ENCODE measurements around the gene PCBD1.

Gene PCBD1

DNA sequence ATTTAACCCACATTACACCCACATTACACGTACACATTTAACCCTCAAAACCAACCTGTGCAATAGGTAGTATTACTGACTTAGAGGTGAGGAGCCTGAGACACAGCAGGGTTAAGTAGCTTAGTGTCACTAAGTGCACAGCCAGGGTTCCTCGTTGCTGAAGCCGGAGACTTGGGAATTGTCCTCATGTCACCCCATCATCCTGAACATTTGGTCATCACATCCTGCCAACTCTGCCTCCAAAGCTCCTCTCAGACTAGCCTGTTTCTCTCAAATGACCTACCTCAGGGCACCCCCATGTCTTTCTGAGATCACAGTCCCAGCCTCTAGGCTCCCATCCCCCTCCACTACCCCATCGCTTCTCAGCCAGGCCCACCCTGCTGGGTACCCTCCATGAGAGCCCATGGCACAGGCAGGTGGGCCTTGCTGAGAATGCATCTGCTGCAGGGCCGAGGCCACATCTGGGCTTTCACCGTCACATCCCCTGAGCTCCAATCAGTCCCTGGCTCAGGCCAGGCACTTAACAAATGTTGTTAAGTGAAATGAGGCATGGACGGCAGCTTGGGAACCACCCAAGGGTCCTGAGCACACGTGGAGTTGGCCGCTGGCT, 21.1 kb upstream of the PCBD1 start:
- Histone ChIP-seq H3K9me3 (ENCODE audit: insufficient read depth, low read length, severe bottlenecking) (no peaks in the 10 kb centered on the region), H3K79me2 (ENCODE audit: insufficient read depth, low read length) (no peaks in the 10 kb centered on the region), H2AFZ (ENCODE audit: low read depth, low read length) (no peak overlapping the region), H3K4me1 (ENCODE audit: insufficient read depth, low read length) (no peaks in the 10 kb centered on the region), H3K4me3 (ENCODE audit: low read depth in 1 of 2, low read length in 2 of 2) (no peak overlapping the region), H3K9ac (ENCODE audit: low read depth, low read length) (no peak overlapping the region), H3K36me3 (ENCODE audit: insufficient read depth, low read length) (no peaks in the 10 kb centered on the region), H3K27ac (ENCODE audit: low read length) (no peak overlapping the region), H3K4me2 (ENCODE audit: insufficient read depth, low read length) (no peak overlapping the region), H4K20me1 (ENCODE audit: insufficient read depth, low read length) (no peaks in the 10 kb centered on the region), H3K27me3 (ENCODE audit: insufficient read depth, low read length, poor library complexity) (peaks cover 9% of the 10 kb centered on the region)
- DNase-seq (no peak), ATAC-seq (ENCODE audit: insufficient read depth, low read depth) (no peak)
- TF ChIP-seq EZH2 (IDR thresholded peaks at IDR 0.05; ENCODE audit: borderline replicate concordance, low read depth, low read length, severe bottlenecking): no peak
- TF ChIP-seq, protein P1, sequence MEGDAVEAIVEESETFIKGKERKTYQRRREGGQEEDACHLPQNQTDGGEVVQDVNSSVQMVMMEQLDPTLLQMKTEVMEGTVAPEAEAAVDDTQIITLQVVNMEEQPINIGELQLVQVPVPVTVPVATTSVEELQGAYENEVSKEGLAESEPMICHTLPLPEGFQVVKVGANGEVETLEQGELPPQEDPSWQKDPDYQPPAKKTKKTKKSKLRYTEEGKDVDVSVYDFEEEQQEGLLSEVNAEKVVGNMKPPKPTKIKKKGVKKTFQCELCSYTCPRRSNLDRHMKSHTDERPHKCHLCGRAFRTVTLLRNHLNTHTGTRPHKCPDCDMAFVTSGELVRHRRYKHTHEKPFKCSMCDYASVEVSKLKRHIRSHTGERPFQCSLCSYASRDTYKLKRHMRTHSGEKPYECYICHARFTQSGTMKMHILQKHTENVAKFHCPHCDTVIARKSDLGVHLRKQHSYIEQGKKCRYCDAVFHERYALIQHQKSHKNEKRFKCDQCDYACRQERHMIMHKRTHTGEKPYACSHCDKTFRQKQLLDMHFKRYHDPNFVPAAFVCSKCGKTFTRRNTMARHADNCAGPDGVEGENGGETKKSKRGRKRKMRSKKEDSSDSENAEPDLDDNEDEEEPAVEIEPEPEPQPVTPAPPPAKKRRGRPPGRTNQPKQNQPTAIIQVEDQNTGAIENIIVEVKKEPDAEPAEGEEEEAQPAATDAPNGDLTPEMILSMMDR (IDR thresholded peaks at IDR 0.05; ENCODE audit: borderline replicate concordance, extremely low read depth, low read length, poor library complexity, severe bottlenecking): no peak

DNA sequence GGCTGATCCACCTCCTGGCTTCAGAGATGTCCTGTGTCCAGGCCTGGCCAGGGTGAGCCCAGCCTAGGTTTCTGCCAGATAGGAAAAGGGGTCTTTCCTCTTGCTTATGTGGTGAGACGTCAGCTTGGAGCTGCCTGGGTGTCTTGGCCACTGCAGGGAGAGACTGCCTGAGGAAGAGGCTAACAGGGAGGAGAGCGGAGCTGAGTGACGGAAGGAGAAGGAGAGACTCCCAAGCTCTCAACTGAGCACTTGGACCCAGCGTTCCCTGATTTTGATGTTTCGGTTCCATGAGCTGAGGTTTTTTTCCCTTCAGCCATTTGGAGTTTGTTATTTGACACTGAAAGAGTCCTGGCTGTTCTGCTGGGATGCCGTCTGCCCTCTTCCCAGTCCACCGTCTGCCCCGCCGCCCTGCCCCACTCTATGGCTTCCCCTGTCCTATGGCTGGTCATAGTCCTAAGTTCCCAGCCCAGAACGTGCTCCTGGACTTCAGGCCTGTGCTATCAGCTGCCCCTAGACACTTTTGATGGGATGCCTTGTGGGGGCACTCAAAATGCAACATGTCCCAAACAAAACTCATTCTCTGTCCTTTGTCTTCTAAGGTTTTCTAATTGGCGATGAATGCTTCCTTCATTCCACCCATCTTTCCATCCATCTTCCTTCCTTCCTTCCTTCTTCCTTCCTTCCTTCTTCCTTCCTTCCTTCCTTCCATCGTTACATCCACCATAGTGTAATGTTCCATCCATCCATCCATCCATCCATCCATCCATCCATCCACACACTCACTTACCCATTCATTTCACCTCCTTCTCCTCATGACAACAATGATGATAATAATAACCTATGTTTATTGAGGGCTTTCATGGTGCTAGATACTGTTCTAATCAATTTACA, 20.3 kb upstream of the PCBD1 start:
- Histone ChIP-seq H3K36me3 (ENCODE audit: insufficient read depth, low read length) (no peaks in the 10 kb centered on the region), H3K79me2 (ENCODE audit: insufficient read depth, low read length) (no peaks in the 10 kb centered on the region), H4K20me1 (ENCODE audit: insufficient read depth, low read length) (no peaks in the 10 kb centered on the region), H2AFZ (ENCODE audit: low read depth, low read length) (no peak overlapping the region), H3K4me3 (ENCODE audit: low read depth in 1 of 2, low read length in 2 of 2) (no peak overlapping the region), H3K9ac (ENCODE audit: low read depth, low read length) (no peak overlapping the region), H3K27me3 (ENCODE audit: insufficient read depth, low read length, poor library complexity) (peaks cover 6% of the 10 kb centered on the region), H3K4me1 (ENCODE audit: insufficient read depth, low read length) (no peaks in the 10 kb centered on the region), H3K9me3 (ENCODE audit: insufficient read depth, low read length, severe bottlenecking) (no peaks in the 10 kb centered on the region), H3K4me2 (ENCODE audit: insufficient read depth, low read length) (no peak overlapping the region), H3K27ac (ENCODE audit: low read length) (no peak overlapping the region)
- DNase-seq (no peak), ATAC-seq (ENCODE audit: insufficient read depth, low read depth) (no peak)
- no peak for TF ChIP-seq EZH2 (IDR thresholded peaks at IDR 0.05; ENCODE audit: borderline replicate concordance, low read depth, low read length, severe bottlenecking)
- TF ChIP-seq, protein P1 (IDR thresholded peaks at IDR 0.05; ENCODE audit: borderline replicate concordance, extremely low read depth, low read length, poor library complexity, severe bottlenecking): no peak

DNA sequence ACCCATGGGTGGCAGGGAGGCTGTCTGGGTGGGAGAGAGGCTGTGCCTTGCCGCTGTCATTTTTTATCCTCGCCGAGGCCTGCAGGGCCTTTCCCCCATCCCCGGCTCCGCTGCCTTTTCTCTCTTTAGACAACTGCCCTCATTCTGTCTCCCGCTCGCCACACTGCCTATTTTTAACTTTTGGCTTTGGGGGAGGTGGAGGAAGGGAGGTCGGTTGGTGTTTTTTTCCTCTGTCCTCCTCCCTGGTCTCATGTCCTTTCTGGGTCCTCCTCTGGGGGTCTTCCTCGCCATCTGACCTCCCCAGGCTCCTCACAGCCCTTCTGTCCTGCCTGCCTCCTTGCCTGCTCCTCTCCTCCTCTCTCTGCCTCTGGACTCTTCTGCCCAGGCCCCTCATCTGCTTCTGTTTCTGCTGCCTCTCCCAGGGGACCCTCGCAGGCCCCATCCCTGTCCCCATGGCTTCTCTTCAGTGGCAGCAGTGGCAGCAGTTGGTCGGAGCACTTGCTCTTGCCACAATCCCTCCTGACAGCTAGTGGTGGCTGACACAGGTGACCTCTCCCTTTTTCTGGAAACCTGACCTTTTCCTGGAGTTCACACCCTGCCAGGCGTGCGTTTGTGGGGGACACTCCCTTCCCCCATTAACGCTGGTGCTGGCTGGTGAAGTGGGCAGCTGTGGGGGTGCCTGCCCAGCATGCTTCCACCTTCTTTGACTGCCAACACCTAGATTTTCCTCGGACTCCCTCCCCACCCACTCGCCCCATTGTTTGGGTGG, 19.5 kb upstream of the PCBD1 start:
- H2AFZ ChIP-seq (ENCODE audit: low read depth, low read length): no peak overlapping the region

More for the DNA sequence above, 19.5 kb upstream of the PCBD1 start:
- Histone ChIP-seq H3K9me3 (ENCODE audit: insufficient read depth, low read length, severe bottlenecking) (no peaks in the 10 kb centered on the region), H3K36me3 (ENCODE audit: insufficient read depth, low read length) (no peaks in the 10 kb centered on the region), H3K79me2 (ENCODE audit: insufficient read depth, low read length) (no peaks in the 10 kb centered on the region), H3K4me1 (ENCODE audit: insufficient read depth, low read length) (no peaks in the 10 kb centered on the region), H3K27me3 (ENCODE audit: insufficient read depth, low read length, poor library complexity) (peaks cover 6% of the 10 kb centered on the region), H3K27ac (ENCODE audit: low read length) (no peak overlapping the region), H3K4me2 (ENCODE audit: insufficient read depth, low read length) (no peak overlapping the region), H4K20me1 (ENCODE audit: insufficient read depth, low read length) (no peaks in the 10 kb centered on the region), H3K9ac (ENCODE audit: low read depth, low read length) (no peak overlapping the region), H3K4me3 (ENCODE audit: low read depth in 1 of 2, low read length in 2 of 2) (no peak overlapping the region)
- TF ChIP-seq EZH2 (IDR thresholded peaks at IDR 0.05; ENCODE audit: borderline replicate concordance, low read depth, low read length, severe bottlenecking): no peak
- TF ChIP-seq, protein P1 (IDR thresholded peaks at IDR 0.05; ENCODE audit: borderline replicate concordance, extremely low read depth, low read length, poor library complexity, severe bottlenecking): no peak
- DNase-seq: no peak
- no peak for ATAC-seq (ENCODE audit: insufficient read depth, low read depth)

Data from DND-41 (cell line).